Osteoblast (primary cell): ENCODE measurements around the gene PPY. TPM values are rescaled to one million over a fixed set of nuclear protein-coding genes. Genes with fewer than 3 reads are reported as not detected.

Source experiments
- DNase-seq: peaks from one replicate; pipeline ENCODE4 v3.0.0; 2011; ENCODE audit warnings: low spot score, mixed read lengths; ENCODE audit not compliant: insufficient read length; ENCODE audit errors: missing footprints
- H2AFZ ChIP-seq: 2 replicates; pipeline ENCODE4 v1.6.0; 2011; ENCODE audit warnings: mild to moderate bottlenecking, low read length
- H3K27ac ChIP-seq: 2 replicates; pipeline ENCODE4 v1.5.1; 2011; ENCODE audit warnings: mild to moderate bottlenecking, low read depth, low read length, moderate library complexity
- H3K27me3 ChIP-seq: 2 replicates; pipeline ENCODE4 v1.6.0; 2012; ENCODE audit warnings: mild to moderate bottlenecking, control low read depth, inconsistent platforms, low read length, moderate library complexity; ENCODE audit not compliant: insufficient read depth
- H3K36me3 ChIP-seq: 2 replicates; pipeline ENCODE4 v1.5.1; 2011; ENCODE audit warnings: mild to moderate bottlenecking, low read length, control low read depth, moderate library complexity; ENCODE audit not compliant: insufficient read depth
- H3K4me1 ChIP-seq: 2 replicates; pipeline ENCODE4 v1.5.1; 2011; ENCODE audit warnings: mild to moderate bottlenecking, low read length, control low read depth, moderate library complexity; ENCODE audit not compliant: insufficient read depth
- H3K4me2 ChIP-seq: 2 replicates; pipeline ENCODE4 v1.6.0; 2011; ENCODE audit warnings: mild to moderate bottlenecking, low read length; ENCODE audit not compliant: insufficient read depth
- H3K4me3 ChIP-seq: fragments of 200-600 bp; sonication (generic); 3 replicates; pipeline ENCODE4 v1.5.1; 2012; ENCODE audit warnings: mild to moderate bottlenecking, low read length, inconsistent platforms; ENCODE audit not compliant: insufficient read depth
- H3K79me2 ChIP-seq: 2 replicates; pipeline ENCODE4 v1.6.0; 2012; ENCODE audit warnings: mild to moderate bottlenecking, low read length, control low read depth, inconsistent platforms; ENCODE audit not compliant: insufficient read depth
- H3K9me3 ChIP-seq: 2 replicates; pipeline ENCODE4 v1.5.1; 2011; ENCODE audit warnings: low read depth, low read length, control low read depth
- H4K20me1 ChIP-seq: 2 replicates; pipeline ENCODE4 v1.6.0; 2012; ENCODE audit warnings: mild to moderate bottlenecking, low read length, control low read depth; ENCODE audit not compliant: insufficient read depth
- total RNA-seq: library from RNA; depleted of rRNA; stranded (reverse); fragments of >200 nt; gene quantifications from 2 replicates; pipeline ENCODE4 v1.2.3, GENCODE V29; 2012
- TF ChIP-seq, protein P1 (sequence below): IDR thresholded peaks from 2 replicates; pipeline ENCODE4 v1.5.1; 2011; ENCODE audit warnings: mild to moderate bottlenecking, low read depth, low read length, moderate library complexity; ENCODE audit errors: extremely low read depth

Gene PPY
- total RNA-seq, 1 donor: not detected

DNA sequence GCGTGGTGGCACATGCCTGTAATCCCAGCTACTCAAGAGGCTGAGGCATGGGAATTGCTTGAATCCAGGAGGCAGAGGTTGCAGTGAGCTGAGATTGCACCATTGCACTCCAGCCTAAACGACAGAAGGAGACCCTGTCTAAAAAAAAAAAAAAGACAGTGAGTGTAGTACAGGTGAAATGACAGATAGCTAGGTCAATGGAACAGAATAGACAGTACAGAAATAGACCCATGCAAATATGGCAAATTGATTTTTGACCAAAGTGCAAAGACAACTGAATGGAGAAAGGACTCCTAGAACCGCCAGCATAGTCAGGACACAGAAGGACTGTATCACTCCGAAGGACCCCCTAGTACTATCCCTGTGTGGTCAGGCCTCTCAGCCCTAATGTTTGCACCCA lies 28.1 kb upstream of the PPY start:
- Histone ChIP-seq H3K27me3 (peaks cover 14% of the 10 kb centered on the region), H3K4me3 (no peak overlapping the region), H3K36me3 (no peaks in the 10 kb centered on the region), H3K4me1 (peaks cover 5% of the 10 kb centered on the region), H2AFZ (no peak overlapping the region), H3K27ac (no peak overlapping the region), H3K79me2 (no peaks in the 10 kb centered on the region), H3K4me2 (no peak overlapping the region), H4K20me1 (no peaks in the 10 kb centered on the region), H3K9me3 (no peaks in the 10 kb centered on the region)
- no peak for DNase-seq
- TF ChIP-seq, protein P1, sequence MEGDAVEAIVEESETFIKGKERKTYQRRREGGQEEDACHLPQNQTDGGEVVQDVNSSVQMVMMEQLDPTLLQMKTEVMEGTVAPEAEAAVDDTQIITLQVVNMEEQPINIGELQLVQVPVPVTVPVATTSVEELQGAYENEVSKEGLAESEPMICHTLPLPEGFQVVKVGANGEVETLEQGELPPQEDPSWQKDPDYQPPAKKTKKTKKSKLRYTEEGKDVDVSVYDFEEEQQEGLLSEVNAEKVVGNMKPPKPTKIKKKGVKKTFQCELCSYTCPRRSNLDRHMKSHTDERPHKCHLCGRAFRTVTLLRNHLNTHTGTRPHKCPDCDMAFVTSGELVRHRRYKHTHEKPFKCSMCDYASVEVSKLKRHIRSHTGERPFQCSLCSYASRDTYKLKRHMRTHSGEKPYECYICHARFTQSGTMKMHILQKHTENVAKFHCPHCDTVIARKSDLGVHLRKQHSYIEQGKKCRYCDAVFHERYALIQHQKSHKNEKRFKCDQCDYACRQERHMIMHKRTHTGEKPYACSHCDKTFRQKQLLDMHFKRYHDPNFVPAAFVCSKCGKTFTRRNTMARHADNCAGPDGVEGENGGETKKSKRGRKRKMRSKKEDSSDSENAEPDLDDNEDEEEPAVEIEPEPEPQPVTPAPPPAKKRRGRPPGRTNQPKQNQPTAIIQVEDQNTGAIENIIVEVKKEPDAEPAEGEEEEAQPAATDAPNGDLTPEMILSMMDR: no peak

- no peaks in the 10 kb centered on the region for H3K27me3 ChIP-seq
- H2AFZ ChIP-seq: peak overlapping the region; percentile 89
- no peaks in the 10 kb centered on the region for H3K79me2 ChIP-seq
- DNase-seq: no peak
- H3K36me3 ChIP-seq: no peaks in the 10 kb centered on the region
- no peak overlapping the region for H3K27ac ChIP-seq
- peaks cover 5% of the 10 kb centered on the region for H3K4me1 ChIP-seq
- peak overlapping the region; percentile 76 for H3K4me2 ChIP-seq
- H4K20me1 ChIP-seq: no peaks in the 10 kb centered on the region
- TF ChIP-seq, protein P1: no peak
- no peaks in the 10 kb centered on the region for H3K9me3 ChIP-seq
- H3K4me3 ChIP-seq: peak overlapping the region; percentile 58
These were observed 25.1 kb upstream of the PPY start for GRCh38 chr17:43967251-43967875.

DNA sequence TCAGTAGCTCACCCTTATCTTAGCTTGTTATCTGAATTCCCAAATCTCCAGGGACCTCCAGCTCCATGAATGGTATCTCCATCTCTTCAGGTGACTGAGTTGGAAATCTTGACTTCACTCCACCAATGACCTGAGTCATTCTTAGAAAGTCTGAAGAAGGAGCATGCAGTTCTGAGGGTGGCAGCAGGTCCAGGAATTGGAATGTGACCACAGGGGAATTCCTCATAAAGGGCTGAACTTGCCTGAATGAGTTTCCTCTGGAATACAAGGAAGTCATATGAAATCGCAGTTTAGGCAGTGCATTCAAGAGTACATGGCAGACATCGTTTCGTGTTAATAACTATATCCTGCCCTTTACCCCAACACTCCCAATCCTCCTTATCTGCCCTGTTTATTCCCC lies 24.0 kb upstream of the PPY start:
- H3K27me3 ChIP-seq: no peaks in the 10 kb centered on the region
- no peaks in the 10 kb centered on the region for H3K9me3 ChIP-seq
- no peak overlapping the region for H3K4me3 ChIP-seq
- TF ChIP-seq, protein P1: no peak
- no peak overlapping the region for H3K27ac ChIP-seq
- DNase-seq: no peak
- no peaks in the 10 kb centered on the region for H3K79me2 ChIP-seq
- no peak overlapping the region for H2AFZ ChIP-seq
- H3K36me3 ChIP-seq: no peaks in the 10 kb centered on the region
- H3K4me1 ChIP-seq: peaks cover 5% of the 10 kb centered on the region
- H4K20me1 ChIP-seq: no peaks in the 10 kb centered on the region
- H3K4me2 ChIP-seq: no peak overlapping the region

DNA sequence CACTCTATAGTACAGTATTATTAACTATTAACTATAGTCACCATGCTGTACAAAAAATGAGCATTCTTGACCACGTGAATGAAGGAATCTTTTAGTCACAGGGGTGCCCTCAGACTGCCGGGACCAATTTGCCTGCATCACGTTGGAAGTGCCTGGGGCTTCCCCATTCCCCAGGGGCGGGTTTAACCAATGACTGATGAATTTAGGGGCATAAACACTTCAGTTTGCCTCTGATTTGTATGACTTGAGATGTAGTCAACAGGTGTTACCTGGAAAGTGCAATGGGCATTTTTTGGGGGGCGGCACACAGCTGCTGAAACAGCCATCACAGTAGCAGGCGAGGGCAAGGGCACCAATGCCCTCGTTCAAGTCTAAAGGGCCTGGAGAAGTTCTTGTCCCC lies 20.2 kb upstream of the PPY start:
- Histone ChIP-seq H3K9me3 (no peaks in the 10 kb centered on the region), H3K4me3 (no peak overlapping the region), H3K79me2 (no peaks in the 10 kb centered on the region), H3K36me3 (no peaks in the 10 kb centered on the region), H4K20me1 (no peaks in the 10 kb centered on the region), H3K27me3 (no peaks in the 10 kb centered on the region), H3K4me2 (no peak overlapping the region), H2AFZ (no peak overlapping the region), H3K4me1 (peaks cover 1% of the 10 kb centered on the region), H3K27ac (no peak overlapping the region)
- DNase-seq: no peak
- TF ChIP-seq, protein P1: no peak
